Fibroblast of villous mesenchyme (primary cell): Measurements from ENCODE around the gene GMDS. TPM values are rescaled to one million over a fixed set of nuclear protein-coding genes. Genes with fewer than 3 reads are reported as not detected.

Source experiments
- DNase-seq: peaks from one replicate; pipeline ENCODE4 v3.0.0-alpha.2; 2010; ENCODE audit warnings: low read depth
- H3K4me3 ChIP-seq: 2 replicates; pipeline ENCODE4 v1.5.1; 2011; ENCODE audit warnings: low read depth, mild to moderate bottlenecking, low read length
- total RNA-seq: library from RNA; depleted of rRNA; stranded (reverse); fragments of >200 nt; gene quantifications from 2 replicates; pipeline ENCODE4 v1.2.3, GENCODE V29; 2012
- TF ChIP-seq, protein P1 (sequence below): IDR thresholded peaks from 2 replicates; pipeline ENCODE4 v1.5.1; 2012; ENCODE audit warnings: low read depth, mild to moderate bottlenecking, low read length; ENCODE audit not compliant: insufficient read depth

GMDS gene
- total RNA-seq, 1 donor = 6.5 TPM

DNA sequence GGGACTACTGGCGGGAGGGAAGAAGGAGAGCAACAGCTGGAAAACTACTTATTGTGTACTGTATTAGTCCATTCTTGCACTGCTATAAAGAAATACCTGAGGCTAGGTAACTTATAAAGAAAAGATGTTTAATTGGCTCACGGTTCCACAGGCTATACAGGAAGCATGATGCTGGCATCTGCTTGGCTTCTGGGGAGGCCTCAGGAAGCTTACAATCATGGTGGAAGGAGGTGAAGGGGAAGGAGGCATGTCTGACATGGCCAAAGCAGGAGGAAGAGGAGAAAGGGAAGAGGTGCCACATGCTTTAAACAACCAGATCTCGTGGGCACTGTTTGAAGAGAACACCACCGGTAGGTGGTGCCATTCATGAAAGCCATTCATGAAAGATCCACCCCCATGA, 67.3 kb downstream of the GMDS start:
- H3K4me3 ChIP-seq = no peak overlapping the region
- TF ChIP-seq, protein P1, sequence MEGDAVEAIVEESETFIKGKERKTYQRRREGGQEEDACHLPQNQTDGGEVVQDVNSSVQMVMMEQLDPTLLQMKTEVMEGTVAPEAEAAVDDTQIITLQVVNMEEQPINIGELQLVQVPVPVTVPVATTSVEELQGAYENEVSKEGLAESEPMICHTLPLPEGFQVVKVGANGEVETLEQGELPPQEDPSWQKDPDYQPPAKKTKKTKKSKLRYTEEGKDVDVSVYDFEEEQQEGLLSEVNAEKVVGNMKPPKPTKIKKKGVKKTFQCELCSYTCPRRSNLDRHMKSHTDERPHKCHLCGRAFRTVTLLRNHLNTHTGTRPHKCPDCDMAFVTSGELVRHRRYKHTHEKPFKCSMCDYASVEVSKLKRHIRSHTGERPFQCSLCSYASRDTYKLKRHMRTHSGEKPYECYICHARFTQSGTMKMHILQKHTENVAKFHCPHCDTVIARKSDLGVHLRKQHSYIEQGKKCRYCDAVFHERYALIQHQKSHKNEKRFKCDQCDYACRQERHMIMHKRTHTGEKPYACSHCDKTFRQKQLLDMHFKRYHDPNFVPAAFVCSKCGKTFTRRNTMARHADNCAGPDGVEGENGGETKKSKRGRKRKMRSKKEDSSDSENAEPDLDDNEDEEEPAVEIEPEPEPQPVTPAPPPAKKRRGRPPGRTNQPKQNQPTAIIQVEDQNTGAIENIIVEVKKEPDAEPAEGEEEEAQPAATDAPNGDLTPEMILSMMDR = no peak
- no peak for DNase-seq

- TF ChIP-seq, protein P1 = no peak
- no peak overlapping the region for H3K4me3 ChIP-seq
- DNase-seq = no peak
Measured at GRCh38 chr6:2175825-2176224, 69.6 kb downstream of the GMDS start.

DNA sequence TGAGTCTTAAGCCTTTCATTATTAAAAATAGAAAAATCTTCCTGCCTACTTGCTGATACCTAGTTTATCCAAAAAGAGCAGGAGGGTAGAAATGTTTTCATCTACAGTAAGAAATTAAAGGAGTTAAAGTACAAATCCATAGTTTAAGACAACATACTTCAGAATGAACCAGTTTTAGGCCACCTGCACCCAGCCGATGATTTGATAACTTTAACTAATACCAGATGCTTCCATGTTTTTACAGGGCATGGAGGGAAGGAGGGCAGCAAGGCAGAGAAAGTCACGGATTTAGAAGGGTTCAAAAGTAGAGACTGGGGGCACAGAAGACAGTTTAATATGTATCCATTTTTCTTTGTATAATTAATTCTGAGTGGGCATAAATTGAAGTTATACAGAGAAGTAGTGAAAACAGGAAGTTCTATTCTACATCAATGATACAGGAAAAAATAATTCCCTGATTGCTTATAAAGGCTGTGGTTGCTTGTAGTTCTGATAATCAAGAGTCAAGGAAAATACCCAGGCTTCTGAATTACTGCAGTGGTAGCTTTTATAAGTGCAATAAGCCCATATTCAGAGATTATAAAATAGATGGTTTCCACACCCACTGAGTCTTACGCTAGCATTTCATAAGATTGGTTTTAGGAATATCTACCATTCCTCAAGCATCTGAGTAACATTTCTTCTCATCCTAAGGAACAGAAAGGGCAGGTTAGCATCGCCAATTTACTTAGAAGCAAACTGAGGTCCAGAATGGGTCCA, 72.0 kb downstream of the GMDS start:
- no peak overlapping the region for H3K4me3 ChIP-seq
- TF ChIP-seq, protein P1 = no peak
- no peak for DNase-seq

DNA sequence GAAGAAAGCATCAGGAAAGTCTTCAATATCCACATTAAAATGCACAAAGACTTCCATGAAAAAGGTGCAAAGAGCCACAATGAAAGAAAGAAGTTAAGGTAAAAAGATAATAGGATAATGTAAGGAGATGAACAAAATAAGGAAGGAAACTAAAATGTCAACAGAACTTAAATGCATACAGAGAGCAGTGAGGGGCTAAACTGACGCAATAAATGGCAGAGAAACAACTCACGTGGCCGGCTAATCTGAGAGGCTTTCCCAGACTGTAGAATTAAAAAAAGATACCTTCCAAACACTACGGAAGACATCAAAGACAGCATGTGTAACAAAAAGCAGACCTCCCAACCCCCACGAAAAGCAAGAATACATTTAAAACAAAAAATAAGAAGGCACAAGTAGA, 73.7 kb downstream of the GMDS start:
- DNase-seq = no peak
- no peak overlapping the region for H3K4me3 ChIP-seq
- TF ChIP-seq, protein P1 = no peak

DNA sequence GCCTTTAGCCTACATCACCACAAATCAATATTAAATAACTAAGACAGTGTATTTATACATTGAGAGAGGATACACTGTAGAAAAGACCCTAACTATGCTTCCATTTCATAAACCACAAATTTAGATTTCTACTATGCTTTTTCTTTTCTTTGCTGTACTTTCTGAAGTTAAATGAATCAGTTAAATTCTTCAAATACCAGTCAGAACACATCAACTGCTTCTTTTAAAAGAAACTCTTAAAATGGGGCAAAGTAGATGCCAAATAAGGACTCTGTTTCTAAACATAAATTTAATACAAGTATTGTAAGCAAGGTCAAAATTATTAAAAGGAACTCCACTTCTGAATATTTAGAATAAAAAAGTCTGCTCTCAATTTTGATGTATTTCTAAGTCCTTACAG, 76.9 kb downstream of the GMDS start:
- H3K4me3 ChIP-seq = no peak overlapping the region
- TF ChIP-seq, protein P1 = no peak
- DNase-seq = no peak

DNA sequence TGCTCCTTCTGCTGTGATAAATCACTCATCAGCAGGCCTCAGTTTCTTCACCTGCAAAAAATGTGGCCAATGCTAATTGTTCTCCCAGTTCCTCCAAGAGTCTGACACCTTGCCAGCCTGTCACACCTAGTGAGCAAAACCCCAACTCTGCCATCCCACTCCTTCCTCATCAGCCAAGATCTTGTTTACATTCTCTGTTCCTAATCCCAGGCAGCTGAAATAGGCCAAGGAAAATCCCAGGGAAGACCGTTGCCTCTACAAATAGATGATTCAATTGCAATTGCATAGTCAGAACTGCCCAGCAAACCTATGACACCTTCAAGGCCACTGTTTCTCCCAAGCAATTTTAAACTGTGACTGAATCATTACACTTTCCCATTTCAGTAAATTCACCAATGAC, 78.7 kb downstream of the GMDS start:
- TF ChIP-seq, protein P1 = no peak
- no peak overlapping the region for H3K4me3 ChIP-seq
- no peak for DNase-seq

GRCh38 chr6:2165286-2165685, 80.1 kb downstream of the GMDS start:
- DNase-seq = no peak
- H3K4me3 ChIP-seq = no peak overlapping the region
- TF ChIP-seq, protein P1 = no peak
